ENCODE data around the gene CCDC88B. TPM values are rescaled to one million over a fixed set of nuclear protein-coding genes. Genes with fewer than 3 reads are reported as not detected.

The CCDC88B gene
- total RNA-seq, 1 experiment from 2014 or later = 14.7 TPM

GRCh38 chr11:64357904-64358535 is 18.0 kb downstream of the CCDC88B start:
- DNase-seq (ENCODE audit: low read depth, low spot score) = no peak
- H3K36me3 ChIP-seq (ENCODE audit: control insufficient read depth in 1 of 2, insufficient read depth in 2 of 2, low read length in 2 of 2) = peaks cover 2 to 27% of the 10 kb centered on the region in 2 experiments; a peak in 2 of 4 replicates
- BruUV-seq (replicated peaks) = no TSS peak
- peak overlapping the region; percentile 84 for H3K4me2 ChIP-seq (ENCODE audit: low read length)
- H3K9me3 ChIP-seq (ENCODE audit: control insufficient read depth in 1 of 2, insufficient read depth in 1 of 2, low read depth in 1 of 2, low read length in 2 of 2) = no peaks in the 10 kb centered on the region
- peak overlapping the region; percentile 95 for H3K9ac ChIP-seq (ENCODE audit: low read length)
- peak overlapping the region; percentile 54 to 97 for H3K4me3 ChIP-seq (replicated peaks in 1 of 2; ENCODE audit: low read depth in 1 of 2, low read length in 2 of 2)
- H3K79me2 ChIP-seq (ENCODE audit: insufficient read depth, low read length) = peaks cover 32% of the 10 kb centered on the region; the same call in 1 of the 2 replicates
- RAD21 ChIA-PET (ENCODE audit: low non-redundant PET in 1 of 2, low total read pairs in 2 of 2, uncharacterized antibody in 2 of 2, unreplicated experiment in 2 of 2) = interaction anchor here in 1 of 2 experiments (2.2 kb wide), 1 partner anchor 292 kb away, joined by 8 read pairs; no protein-coding TSS in a partner anchor
- no peaks in the 10 kb centered on the region for H3K9me2 ChIP-seq (ENCODE audit: insufficient read depth)
- peak overlapping the region; percentile 87 for H3K27ac ChIP-seq (ENCODE audit: low read depth, low read length)
- POLR2A ChIA-PET = interaction anchor here (1.0 to 3.1 kb wide), 2 partner anchors 14 to 40 kb away, joined by 5 to 12 read pairs; partner anchors contain the start of genes PRDX5 and TRMT112
- no peak overlapping the region for H2AFZ ChIP-seq (ENCODE audit: low read depth, low read length, poor library complexity, severe bottlenecking)
- H3K4me1 ChIP-seq (ENCODE audit: control insufficient read depth in 1 of 2, insufficient read depth in 2 of 2, low read length in 2 of 2) = peaks cover 28 to 61% of the 10 kb centered on the region in 2 experiments
- no peaks in the 10 kb centered on the region for H3K27me3 ChIP-seq (ENCODE audit: insufficient read depth, low read length)
- TF ChIP-seq CTCF (IDR thresholded peaks at IDR 0.05 in 2 of 3, conservative IDR thresholded peaks at IDR 0.05 in 1 of 3; ENCODE audit: borderline replicate concordance in 1 of 3, insufficient read depth in 1 of 3, low read depth in 2 of 3, low read length in 2 of 3) (no peak), POLR2A (IDR thresholded peaks at IDR 0.05; ENCODE audit: borderline replicate concordance, extremely low read depth, insufficient read depth, insufficient read length) (no peak), TCF7L2 (IDR thresholded peaks at IDR 0.05; ENCODE audit: borderline replicate concordance, extremely low read depth, insufficient read depth, insufficient read length) (no peak), ATF3 (IDR thresholded peaks at IDR 0.05) (no peak), RAD21 (IDR thresholded peaks at IDR 0.05; ENCODE audit: low read depth) (no peak), POLR2AphosphoS5 (IDR thresholded peaks at IDR 0.05; ENCODE audit: low read depth, low read length) (peak; percentile 55), CEBPB (IDR thresholded peaks at IDR 0.05; ENCODE audit: low read depth) (no peak), MAX (IDR thresholded peaks at IDR 0.05) (no peak)
- intact Hi-C loops (cut with micrococcal nuclease) = loop anchor here (5.0 kb wide), 3 partner anchors 89 to 364 kb away; partner anchors contain the start of gene NRXN2
- peak; percentile 16 for ATAC-seq
- CTCF ChIA-PET = interaction anchor here (0.7 to 6.2 kb wide), 8 partner anchors 14 to 330 kb away, joined by 4 to 76 read pairs (median 28); partner anchors contain the start of genes ESRRA, PRDX5 and TRMT112
- H4K20me1 ChIP-seq (ENCODE audit: insufficient read depth) = no peaks in the 10 kb centered on the region

All from HCT116 (cell line).